Left ventricle myocardium superior (tissue), 1 donor: Measurements from ENCODE around the gene KIF5A. TPM values are rescaled to one million over a fixed set of nuclear protein-coding genes. Genes with fewer than 3 reads are reported as not detected.

Source experiments
- ATAC-seq: fragments of 200-7000 bp; cut with Tn5 transposase; one replicate; pipeline ENCODE4 v1.9.1; 2020; ENCODE audit warnings: mild to moderate bottlenecking, moderate library complexity
- DNase-seq: peaks from one replicate; pipeline ENCODE4 v3.0.0-alpha.2; 2020
- intact Hi-C: fragments of 100-400 bp; cut with micrococcal nuclease; formaldehyde crosslinking; loops from one replicate; pipeline ENCODE4 v1.11.0; 2022
- total RNA-seq: library from RNA; stranded (reverse); fragmentation: NEBNext Ultra II Directional; extraction: Animal tissue kit (Norgen Biotek cat#: 25700); gene quantifications from one replicate; pipeline ENCODE4 v1.2.1, GENCODE V29; 2021
- donor health status: DM: no; HTN: yes; CAD: no; lungs with severe emphysema.

Gene KIF5A
- total RNA-seq, 1 donor from 2014 or later, result 0.12 TPM

DNA sequence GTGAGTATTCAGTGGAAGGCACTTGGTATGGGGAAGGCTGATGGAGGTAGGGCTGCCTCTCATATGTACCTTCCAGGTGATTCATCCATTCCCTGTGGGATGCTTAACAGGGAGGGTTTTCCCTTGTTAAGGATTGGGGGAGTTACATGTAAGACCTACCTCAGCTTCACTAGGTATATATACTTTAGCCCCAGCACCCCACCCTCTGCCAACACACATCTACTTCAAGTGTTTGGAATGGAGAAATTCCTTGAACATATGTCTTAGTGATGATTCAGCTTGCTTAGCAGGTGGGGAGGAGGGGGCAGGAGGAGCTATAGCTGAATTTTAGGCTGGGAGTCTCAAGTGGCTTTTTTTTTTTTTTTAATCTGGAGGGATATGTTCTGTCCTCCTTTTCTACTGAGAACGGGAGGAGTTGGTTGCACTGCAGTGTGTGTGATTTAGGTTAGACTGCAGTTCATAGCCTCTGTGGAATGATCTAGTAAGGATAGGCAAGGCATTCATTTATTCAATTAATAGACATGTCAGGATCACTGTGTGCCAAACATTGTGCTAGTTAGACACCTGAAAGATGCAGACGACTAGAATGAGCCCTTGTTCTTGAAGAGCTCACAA, 42.8 kb downstream of the KIF5A start:
- ATAC-seq (no peak), DNase-seq (no peak)
- intact Hi-C loops, result no loop called here

DNA sequence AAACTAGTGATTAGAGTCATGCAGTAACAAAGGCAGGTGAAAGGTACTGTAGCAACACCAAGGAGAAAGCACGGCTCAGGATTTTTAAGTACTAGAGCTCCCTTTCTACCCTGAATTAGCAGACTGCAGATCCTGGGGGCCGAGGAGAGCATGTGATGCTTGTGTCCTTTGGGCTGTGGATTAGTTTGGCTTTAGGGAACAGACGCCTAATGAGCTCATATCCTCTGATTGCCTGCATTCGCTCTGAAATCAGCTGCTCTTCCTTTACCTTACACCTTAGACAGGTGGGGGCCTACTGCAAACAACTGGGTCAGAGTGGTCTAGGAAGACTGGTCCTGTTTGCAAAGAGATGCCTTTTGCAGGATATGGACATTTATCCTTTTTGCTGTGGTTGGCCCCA, 43.3 kb downstream of the KIF5A start:
- intact Hi-C loops, result no loop called here
- ATAC-seq, result no peak
- DNase-seq, result no peak

DNA sequence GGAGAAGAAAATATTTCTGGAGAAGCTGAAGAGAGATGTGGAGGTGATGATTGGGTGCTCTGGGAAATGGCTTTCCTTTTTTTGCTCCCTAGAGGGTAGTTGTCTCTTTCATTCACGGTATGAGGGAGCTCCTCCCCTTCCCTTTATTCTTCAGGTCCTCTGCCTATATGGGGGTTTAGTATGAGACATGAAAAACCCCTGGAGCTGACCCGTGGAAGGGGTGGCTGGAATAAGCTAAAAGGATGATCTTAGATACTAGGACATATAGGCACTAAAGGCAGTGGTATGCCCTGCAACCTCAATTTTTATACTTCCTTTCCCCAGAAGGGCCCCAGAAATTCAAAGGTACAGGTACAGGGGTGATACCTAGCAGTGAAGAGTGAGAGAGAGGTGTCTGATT, 50.6 kb downstream of the KIF5A start:
- intact Hi-C loops, result no loop called here
- no peak for ATAC-seq

DNA sequence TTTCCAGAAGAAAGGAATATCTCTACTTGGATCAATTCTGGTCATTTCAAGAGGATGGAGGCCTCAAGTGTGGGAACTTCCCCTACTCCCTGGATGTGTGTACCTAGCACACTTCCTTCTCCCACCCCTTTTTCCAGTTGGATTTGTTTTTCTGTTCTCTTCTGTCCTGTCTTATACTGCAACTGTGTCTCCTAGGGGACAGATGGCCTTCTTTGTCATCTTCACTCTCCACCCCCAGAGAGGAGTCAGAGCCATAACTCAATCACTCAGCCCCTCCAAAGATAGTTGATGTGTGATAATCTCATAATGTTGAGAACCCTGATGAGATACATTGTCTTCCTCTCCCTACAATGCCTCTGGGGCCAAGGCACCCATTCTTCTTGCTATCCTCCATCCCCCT, 52.7 kb downstream of the KIF5A start:
- DNase-seq (no peak), ATAC-seq (no peak)

More for the DNA sequence above, 50.6 kb downstream of the KIF5A start:
- no peak for DNase-seq

DNA sequence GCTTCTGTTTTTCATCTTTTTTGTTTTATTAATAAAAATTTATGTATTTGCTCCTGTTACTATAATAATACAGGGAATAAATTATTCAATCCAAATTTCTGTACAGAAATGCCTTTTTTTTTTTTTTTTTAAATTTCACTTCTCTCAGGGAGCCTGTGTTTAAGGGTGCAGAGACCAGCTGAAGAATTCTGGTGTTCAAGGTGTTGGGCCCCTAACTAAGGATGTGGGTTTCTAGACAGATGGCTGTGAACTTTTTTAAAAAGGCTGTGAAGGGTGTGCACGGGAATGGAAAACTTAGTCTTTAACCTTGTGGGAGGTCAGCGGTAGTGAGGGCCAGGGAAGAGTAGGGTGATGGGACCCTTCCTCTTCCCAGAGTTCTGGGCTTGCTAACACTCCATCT, 53.5 kb downstream of the KIF5A start:
- ATAC-seq (no peak), DNase-seq (no peak)
- intact Hi-C loops, result no loop called here

More for the DNA sequence above, 52.7 kb downstream of the KIF5A start:
- intact Hi-C loops, result no loop called here

DNA sequence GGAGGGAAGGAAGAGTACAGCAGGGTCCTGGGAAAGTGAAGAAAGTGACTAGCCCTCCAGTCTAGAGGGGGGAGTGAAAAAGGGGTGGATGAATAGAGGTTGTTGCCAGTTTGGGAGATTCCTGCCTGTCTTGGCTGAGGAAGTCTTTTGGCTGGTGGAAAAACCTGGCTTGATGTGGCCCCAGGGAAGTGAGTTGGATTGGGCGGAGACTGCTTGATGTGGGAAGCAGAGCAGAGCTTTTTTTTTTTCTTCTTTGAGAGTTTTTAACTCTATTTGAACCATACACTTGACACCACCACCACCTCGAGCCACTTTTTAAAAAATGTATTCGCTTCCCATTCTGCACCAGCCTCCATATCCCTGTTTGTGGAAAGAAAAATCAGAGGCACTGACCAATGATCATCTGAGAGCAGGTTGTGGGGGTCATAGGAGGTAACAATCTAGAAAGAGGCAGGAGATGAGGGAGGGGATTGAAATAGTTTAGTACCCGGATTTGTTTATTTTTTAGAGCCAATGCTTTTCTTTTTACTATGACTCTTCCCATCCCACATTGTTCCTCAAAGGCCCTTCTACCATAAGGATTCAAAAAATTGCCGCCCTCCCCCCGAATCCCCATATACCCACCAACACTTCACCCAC, 54.1 kb downstream of the KIF5A start:
- DNase-seq (no peak), ATAC-seq (peak; percentile 77)
- intact Hi-C loops, result no loop called here

GRCh38 chr12:57604454-57604991, 54.7 kb downstream of the KIF5A start, which contains the start of gene DTX3:
Gene DTX3 (plus strand): TSS chr12:57604824. CDS start chr12:57606518, 1,694 bp downstream.
- peak; percentile 58 for ATAC-seq
- intact Hi-C loops, result no loop called here
- DNase-seq, result peak; percentile 63

DNA sequence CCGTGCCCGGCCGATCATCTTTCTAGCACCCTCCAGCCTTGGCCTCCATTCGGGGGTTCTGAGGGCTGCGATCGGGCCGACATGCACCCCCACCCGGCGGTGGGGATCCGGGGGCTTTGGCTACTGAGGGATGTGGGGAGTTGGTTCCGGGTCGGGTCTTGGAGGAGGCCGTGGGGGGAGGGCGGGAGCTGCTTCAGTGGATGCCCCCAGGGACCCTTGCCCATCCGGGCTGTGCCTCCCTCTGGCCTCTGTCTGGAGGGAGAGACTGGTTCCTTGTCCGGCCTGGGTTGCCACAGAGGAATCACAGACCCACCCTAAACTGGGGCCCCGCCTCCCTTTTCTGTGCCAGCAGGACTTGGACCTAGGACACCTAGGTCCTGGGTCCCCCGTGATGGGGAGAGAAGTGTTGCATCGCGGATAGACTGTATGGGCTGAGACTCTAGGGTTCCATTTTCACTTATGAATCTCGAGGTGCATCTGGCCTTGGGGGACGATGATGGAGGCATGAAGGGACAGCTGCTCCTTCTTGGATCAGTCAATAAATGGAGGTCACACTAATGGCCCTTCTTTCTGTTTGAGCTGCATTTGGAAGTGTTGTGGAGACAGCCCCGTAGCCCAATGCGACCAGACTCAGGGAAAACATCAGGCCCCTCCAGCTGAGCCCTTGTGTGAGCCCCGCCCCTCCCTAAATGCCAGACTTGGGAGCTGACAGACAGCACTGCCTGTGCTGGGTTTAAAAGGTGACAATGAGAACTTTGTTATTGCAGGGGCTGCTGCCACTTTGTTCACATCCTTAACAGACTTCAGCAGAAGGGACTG, 55.4 kb downstream of the KIF5A start:
- peak; percentile 19 for ATAC-seq
- intact Hi-C loops, result no loop called here
- peak; percentile 63 for DNase-seq

GRCh38 chr12:57605811-57606311, 56.0 kb downstream of the KIF5A start:
- DNase-seq, result no peak
- no peak for ATAC-seq
- intact Hi-C loops, result no loop called here

- intact Hi-C loops, result no loop called here
- ATAC-seq, result no peak
These were observed 56.6 kb downstream of the KIF5A start for GRCh38 chr12:57606399-57606798.

DNA sequence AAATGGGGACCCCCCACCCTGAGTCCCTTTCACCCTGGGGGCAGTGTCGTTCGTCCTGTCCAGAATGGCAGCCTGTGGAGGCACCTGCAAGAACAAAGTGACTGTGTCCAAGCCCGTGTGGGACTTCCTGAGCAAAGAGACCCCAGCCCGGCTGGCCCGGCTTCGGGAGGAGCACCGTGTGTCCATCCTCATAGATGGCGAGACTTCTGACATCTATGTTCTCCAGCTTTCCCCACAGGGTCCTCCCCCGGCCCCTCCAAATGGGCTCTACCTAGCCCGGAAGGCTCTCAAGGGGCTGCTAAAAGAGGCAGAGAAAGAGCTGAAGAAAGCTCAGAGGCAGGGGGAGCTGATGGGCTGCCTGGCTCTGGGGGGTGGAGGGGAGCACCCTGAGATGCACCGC, 57.0 kb downstream of the KIF5A start:
- intact Hi-C loops, result no loop called here
- ATAC-seq (no peak), DNase-seq (no peak)

More at GRCh38 chr12:57606399-57606798, 56.6 kb downstream of the KIF5A start:
- no peak for DNase-seq

DNA sequence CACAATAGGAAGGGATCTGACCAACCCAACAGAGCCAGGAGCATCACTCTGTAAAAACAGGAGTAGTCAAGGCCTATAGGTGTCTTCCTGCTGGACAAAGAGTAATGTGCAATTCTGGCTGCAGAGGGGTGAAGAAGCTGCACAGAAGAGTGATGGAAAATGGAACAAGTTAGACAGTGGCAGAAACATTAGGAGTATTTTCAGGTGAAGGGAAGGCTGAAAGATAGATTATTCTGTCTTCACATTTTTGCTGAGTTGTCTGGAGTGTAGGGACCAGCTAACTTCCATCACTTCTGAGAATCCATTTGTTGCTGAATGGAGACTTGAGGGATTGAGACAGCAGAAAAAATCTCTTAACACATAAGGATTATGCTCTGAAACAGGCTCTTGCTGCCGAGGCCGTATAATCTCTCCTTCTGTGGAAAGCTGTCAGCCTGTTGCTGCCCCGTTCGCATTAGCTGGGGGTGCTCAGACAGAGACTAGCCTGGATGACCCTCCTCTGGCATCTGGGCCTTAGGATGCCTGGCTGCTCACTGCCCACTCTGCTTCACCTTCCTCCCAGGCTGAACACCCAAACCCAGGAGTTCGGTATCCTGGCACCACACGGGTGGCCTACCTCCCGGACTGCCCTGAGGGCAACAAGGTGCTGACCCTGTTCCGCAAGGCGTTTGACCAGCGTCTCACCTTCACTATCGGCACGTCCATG, 58.3 kb downstream of the KIF5A start:
- DNase-seq, result no peak
- ATAC-seq, result no peak
- intact Hi-C loops, result no loop called here

DNA sequence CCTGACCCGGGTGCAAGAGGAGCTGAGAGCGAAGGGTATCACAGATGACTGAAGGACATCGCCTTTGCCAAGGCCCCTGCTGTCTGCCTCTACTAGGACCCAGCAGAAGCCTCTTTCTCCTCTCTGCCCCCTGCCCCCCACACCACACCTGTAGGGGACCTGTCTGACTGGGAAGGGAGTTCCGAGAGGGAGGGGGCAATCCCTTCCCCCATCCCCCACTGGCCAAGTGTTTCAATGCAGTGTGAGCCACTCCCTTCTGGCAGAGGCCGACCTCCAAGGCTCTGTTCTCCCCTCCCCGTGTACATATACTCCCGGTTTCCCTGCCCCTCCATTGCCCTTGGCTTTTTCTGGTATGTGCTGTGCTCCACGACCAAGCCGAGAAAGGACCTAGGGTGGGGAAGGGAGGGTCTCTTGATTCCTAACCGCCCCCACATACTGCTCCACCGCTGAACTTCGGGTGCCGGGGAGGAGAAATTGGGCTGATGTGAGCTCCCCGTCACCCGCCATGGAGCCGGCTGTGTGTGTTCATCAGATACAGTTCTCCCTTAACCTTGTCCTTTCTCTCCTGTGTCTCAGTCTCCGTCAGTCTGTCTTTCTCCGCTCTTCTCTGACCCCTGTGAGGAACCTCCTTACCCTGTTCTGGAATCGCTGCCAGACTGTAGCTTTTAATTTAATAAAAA, 59.4 kb downstream of the KIF5A start:
- no peak for ATAC-seq
- intact Hi-C loops, result no loop called here
- DNase-seq, result no peak

DNA sequence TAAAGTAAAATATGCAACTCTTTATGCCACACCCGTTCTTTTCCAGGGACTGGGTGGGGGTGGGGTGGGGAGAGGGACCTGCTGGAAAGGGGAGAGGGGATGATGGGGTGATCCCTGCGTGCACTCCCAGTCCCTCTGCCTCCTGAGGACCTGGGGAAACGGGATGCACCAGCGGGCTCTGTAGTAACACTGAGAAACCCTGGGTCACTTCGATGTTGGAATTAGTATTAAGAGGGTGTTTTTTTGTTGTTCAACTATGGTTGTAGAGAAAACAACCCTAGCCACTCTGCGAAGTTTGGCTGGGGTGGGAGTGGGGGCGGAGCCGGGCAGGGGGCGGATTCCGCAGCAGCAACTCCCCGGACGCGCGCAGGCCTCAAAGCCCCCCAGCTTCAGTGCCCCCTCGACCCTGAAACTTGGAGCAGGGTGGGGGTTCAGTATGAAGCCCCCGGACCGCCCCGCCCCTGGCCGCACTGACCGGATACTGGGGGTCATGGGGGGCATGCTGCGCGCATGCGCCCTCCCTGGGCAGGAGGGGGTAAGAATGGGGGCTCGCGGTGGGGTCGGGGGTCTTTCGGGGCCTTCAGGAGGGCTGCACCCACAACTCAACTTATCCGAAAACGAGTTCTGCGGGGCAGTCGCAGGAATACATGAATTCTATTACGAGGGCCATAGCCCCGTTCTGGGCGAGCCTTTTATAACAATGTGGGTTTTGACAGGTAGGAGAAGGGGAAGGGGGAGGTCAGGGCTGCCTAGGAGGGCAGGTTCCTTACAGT, 60.1 kb downstream of the KIF5A start:
- DNase-seq (peak; percentile 62), ATAC-seq (peak; percentile 20)
- intact Hi-C loops, result no loop called here

DNA sequence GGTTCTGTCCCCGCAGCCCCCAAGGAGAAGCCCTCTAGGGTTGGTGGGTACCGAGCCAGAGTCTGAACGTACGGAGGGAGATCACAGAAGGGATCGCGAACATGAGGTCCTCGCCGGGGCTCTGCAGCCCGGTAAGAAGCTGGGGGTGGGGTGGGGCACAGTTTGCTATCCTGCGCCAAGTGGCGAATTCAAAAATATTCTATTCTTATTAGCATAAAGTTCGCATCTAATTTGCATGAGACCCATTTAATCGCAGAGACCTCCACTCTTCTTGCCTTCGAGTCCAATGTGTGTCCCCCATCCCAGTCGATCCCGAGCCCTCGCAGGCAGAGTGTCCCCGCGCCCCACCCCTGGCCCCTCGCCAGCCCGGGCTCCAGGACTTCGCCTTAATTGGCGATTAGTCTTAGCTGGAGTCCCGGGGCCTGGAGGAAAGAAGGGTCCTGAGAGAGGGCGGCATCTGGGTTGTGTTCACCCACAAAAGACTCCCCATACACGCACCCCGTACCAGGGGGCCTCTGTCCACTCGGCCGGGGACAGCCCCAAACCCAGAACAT, 60.8 kb downstream of the KIF5A start:
- ATAC-seq, result peak; percentile 60
- intact Hi-C loops, result no loop called here
- DNase-seq, result peak; percentile 81

DNA sequence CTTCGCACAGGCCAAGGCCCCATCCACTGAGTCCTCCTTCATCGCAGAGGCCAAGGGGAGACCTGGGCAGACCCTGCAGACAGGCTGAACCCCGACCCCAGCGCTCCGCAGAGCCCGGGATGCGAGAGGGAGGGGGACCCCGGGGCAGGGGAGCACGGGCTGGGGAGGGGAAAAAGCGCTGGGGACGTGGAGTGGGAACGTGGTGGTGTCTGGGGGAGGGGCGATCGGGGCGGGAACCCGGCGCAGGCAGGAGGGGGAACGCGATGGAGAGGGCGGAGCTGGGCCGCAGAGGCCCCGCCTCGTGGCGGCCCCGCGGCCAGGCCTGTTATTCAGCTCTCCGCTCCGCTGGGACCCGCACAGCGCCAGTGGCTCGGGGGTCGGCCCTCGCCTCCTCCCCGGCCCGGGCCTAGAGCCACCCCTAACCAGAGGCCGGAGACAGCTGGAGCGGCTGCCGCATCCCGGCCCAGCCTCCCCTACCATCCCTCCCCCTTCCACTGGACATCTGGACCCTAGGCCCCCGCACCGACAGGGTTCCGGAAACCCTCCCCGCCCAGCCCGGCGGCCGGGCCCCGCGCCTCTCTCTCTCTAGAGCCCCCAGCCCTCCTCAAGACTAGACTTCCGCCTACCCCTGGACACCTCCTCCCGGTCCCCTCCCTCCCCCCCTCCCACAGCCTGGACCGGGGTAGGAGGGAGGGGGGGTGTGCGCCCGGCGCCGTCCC, 61.4 kb downstream of the KIF5A start, which contains the start of gene ARHGEF25:
Gene ARHGEF25, plus strand, starts transcription at position 328 of the 719 bp plus-strand sequence. CDS start 460 bp downstream, outside the sequence.
- peak; percentile 91 for DNase-seq
- peak; percentile 91 for ATAC-seq
- intact Hi-C loops, result no loop called here
